ENCODE data around the gene EIF3M.

The EIF3M gene

GRCh38 chr11:32583459-32584271 lies at the start of gene EIF3M:
EIF3M (plus strand) TSS chr11:32583831; CDS start chr11:32583888, 57 bp downstream.
- peak; percentile 89 for DNase-seq (ENCODE audit: low read depth)

GRCh38 chr11:32538804-32539203 lies 44.8 kb upstream of the EIF3M start:
- no peak for DNase-seq (ENCODE audit: low read depth)

GRCh38 chr11:32549611-32550187 lies 33.9 kb upstream of the EIF3M start:
- DNase-seq (ENCODE audit: low read depth), result no peak

- no peak for DNase-seq (ENCODE audit: low read depth)
Observed at GRCh38 chr11:32550207-32550606, 33.4 kb upstream of the EIF3M start.

- no peak for DNase-seq (ENCODE audit: low read depth)
Observed at GRCh38 chr11:32555091-32555490, 28.5 kb upstream of the EIF3M start.

- DNase-seq (ENCODE audit: low read depth), result no peak
Observed at GRCh38 chr11:32555895-32556294, 27.7 kb upstream of the EIF3M start.

- no peak for DNase-seq (ENCODE audit: low read depth)
Observed at GRCh38 chr11:32561835-32562234, 21.8 kb upstream of the EIF3M start.

GRCh38 chr11:32562839-32563599 lies 20.6 kb upstream of the EIF3M start:
- no peak for DNase-seq (ENCODE audit: low read depth)

GRCh38 chr11:32563600-32563959 lies 20.1 kb upstream of the EIF3M start:
- no peak for DNase-seq (ENCODE audit: low read depth)

- no peak for DNase-seq (ENCODE audit: low read depth)
Observed at GRCh38 chr11:32566517-32566916, 17.1 kb upstream of the EIF3M start.

GRCh38 chr11:32567154-32567553 lies 16.5 kb upstream of the EIF3M start:
- DNase-seq (ENCODE audit: low read depth), result no peak

- no peak for DNase-seq (ENCODE audit: low read depth)
Observed at GRCh38 chr11:32569313-32569881, 14.2 kb upstream of the EIF3M start.

GRCh38 chr11:32571039-32571438 lies 12.6 kb upstream of the EIF3M start:
- no peak for DNase-seq (ENCODE audit: low read depth)

GRCh38 chr11:32573228-32573627 lies 10.4 kb upstream of the EIF3M start:
- DNase-seq (ENCODE audit: low read depth), result no peak

GRCh38 chr11:32574421-32574820 lies 9.2 kb upstream of the EIF3M start:
- no peak for DNase-seq (ENCODE audit: low read depth)

- DNase-seq (ENCODE audit: low read depth), result no peak
Observed at GRCh38 chr11:32575070-32575469, 8.6 kb upstream of the EIF3M start.

- DNase-seq (ENCODE audit: low read depth), result no peak
Observed at GRCh38 chr11:32576456-32576855, 7.2 kb upstream of the EIF3M start.

- no peak for DNase-seq (ENCODE audit: low read depth)
Observed at GRCh38 chr11:32580967-32581366, 2.7 kb upstream of the EIF3M start.

- DNase-seq (ENCODE audit: low read depth), result no peak
Observed at GRCh38 chr11:32581556-32581955, 2.1 kb upstream of the EIF3M start.

- DNase-seq (ENCODE audit: low read depth), result no peak
Observed at GRCh38 chr11:32584921-32585320, 1.3 kb downstream of the EIF3M start.

- no peak for DNase-seq (ENCODE audit: low read depth)
Observed at GRCh38 chr11:32586576-32587190, 3.1 kb downstream of the EIF3M start.

GRCh38 chr11:32594272-32594671 lies 10.6 kb downstream of the EIF3M start:
- DNase-seq (ENCODE audit: low read depth), result no peak
